Mesothelial cell of epicardium (in vitro differentiated cells): ENCODE data around the gene SHISA9. TPM values are rescaled to one million over a fixed set of nuclear protein-coding genes. Genes with fewer than 3 reads are reported as not detected.
"Not testable (repeated sequence)": the region's sequence is repeated elsewhere in the genome, so short reads cannot be mapped to it uniquely, and the experiment has no call there.

ENCODE experiments used
- DNase-seq, 2 experiments: peaks; one replicate each; pipeline ENCODE4 v3.0.0; 2021; ENCODE audit warnings: low spot score in 2 of 2; ENCODE audit not compliant: unreplicated experiment in 2 of 2
- H3K27ac Mint-ChIP-seq: 2 replicates; pipeline ENCODE4 v1.8.0; 2021; ENCODE audit warnings: mixed read lengths
- H3K27me3 Mint-ChIP-seq: 2 replicates; pipeline ENCODE4 v1.8.0; 2021; ENCODE audit warnings: low read depth, mixed read lengths
- H3K36me3 Mint-ChIP-seq: 2 replicates; pipeline ENCODE4 v1.8.0; 2021; ENCODE audit warnings: mixed read lengths
- H3K4me1 Mint-ChIP-seq: 2 replicates; pipeline ENCODE4 v1.8.0; 2021; ENCODE audit warnings: mixed read lengths
- H3K4me3 Mint-ChIP-seq: 2 replicates; pipeline ENCODE4 v1.8.0; 2021; ENCODE audit warnings: mild to moderate bottlenecking, moderate library complexity, mixed read lengths
- H3K9me3 Mint-ChIP-seq: 2 replicates; pipeline ENCODE4 v1.8.0; 2021; ENCODE audit warnings: mixed read lengths
- CTCF ChIP-seq: fragments of 200-600 bp; sonication (generic); IDR thresholded peaks from one replicate; pipeline ENCODE4 v1.5.0; 2021; ENCODE audit warnings: antibody characterized with exemption; ENCODE audit not compliant: unreplicated experiment
- total RNA-seq: library from RNA; stranded (reverse); gene quantifications from 3 replicates; pipeline ENCODE4 v1.2.1, GENCODE V29; 2021

Gene SHISA9
- 0.04 TPM in 1 of 3 replicates, not detected in the others for total RNA-seq

- Mint-ChIP-seq H3K27ac (no peak within 1 kb of the TSS), H3K4me1 (peaks cover 2% of the 10 kb centered on the region), H3K27me3 (peaks cover 91% of the 10 kb centered on the region), H3K9me3 (no peaks in the 10 kb centered on the region), H3K4me3 (peak within 1 kb of the TSS; percentile 41), H3K36me3 (no peaks in the 10 kb centered on the region)
- DNase-seq = peak in 1 of 2 experiments; percentile 43
- TF ChIP-seq CTCF = no peak
Measured at GRCh38 chr16:12901597-12902461, at the start of gene SHISA9. SHISA9 (plus strand) TSS chr16:12901598.

GRCh38 chr16:12853972-12854371, 47.4 kb upstream of the SHISA9 start:
- Mint-ChIP-seq H3K4me3 (no peak overlapping the region), H3K27me3 (peaks cover 4% of the 10 kb centered on the region), H3K9me3 (peaks cover 11% of the 10 kb centered on the region), H3K27ac (no peak overlapping the region), H3K36me3 (no peaks in the 10 kb centered on the region), H3K4me1 (no peaks in the 10 kb centered on the region)
- no peak for TF ChIP-seq CTCF
- no peak for DNase-seq

GRCh38 chr16:12857435-12857834, 44.0 kb upstream of the SHISA9 start:
- not testable (repeated sequence) for H3K27me3 Mint-ChIP-seq, H3K4me3 Mint-ChIP-seq, DNase-seq, H3K27ac Mint-ChIP-seq, H3K4me1 Mint-ChIP-seq, H3K36me3 Mint-ChIP-seq
- H3K9me3 Mint-ChIP-seq = peaks cover 11% of the 10 kb centered on the region

GRCh38 chr16:12862327-12862726, 39.1 kb upstream of the SHISA9 start:
- peaks cover 4% of the 10 kb centered on the region for H3K9me3 Mint-ChIP-seq
- H3K27ac Mint-ChIP-seq = no peak overlapping the region
- H3K36me3 Mint-ChIP-seq = no peaks in the 10 kb centered on the region
- DNase-seq = no peak
- no peaks in the 10 kb centered on the region for H3K4me1 Mint-ChIP-seq
- H3K27me3 Mint-ChIP-seq = peaks cover 12% of the 10 kb centered on the region
- TF ChIP-seq CTCF = no peak
- no peak overlapping the region for H3K4me3 Mint-ChIP-seq

- no peaks in the 10 kb centered on the region for H3K36me3 Mint-ChIP-seq
- TF ChIP-seq CTCF = no peak
- no peak for DNase-seq
- H3K4me1 Mint-ChIP-seq = no peaks in the 10 kb centered on the region
- H3K9me3 Mint-ChIP-seq = no peaks in the 10 kb centered on the region
- H3K27ac Mint-ChIP-seq = no peak overlapping the region
- H3K27me3 Mint-ChIP-seq = peaks cover 12% of the 10 kb centered on the region
- no peak overlapping the region for H3K4me3 Mint-ChIP-seq
Measured at GRCh38 chr16:12862941-12863340, 38.5 kb upstream of the SHISA9 start.

- Mint-ChIP-seq H3K9me3 (peaks cover 4% of the 10 kb centered on the region), H3K27ac (no peak overlapping the region), H3K36me3 (no peaks in the 10 kb centered on the region), H3K27me3 (peaks cover 28% of the 10 kb centered on the region), H3K4me1 (no peaks in the 10 kb centered on the region), H3K4me3 (no peak overlapping the region)
- DNase-seq = no peak
- no peak for TF ChIP-seq CTCF
Measured at GRCh38 chr16:12866981-12867551, 34.3 kb upstream of the SHISA9 start.
